Brain microvascular endothelial cell (primary cell): ENCODE measurements around the gene PSAP.
A peak's percentile ranks its signal among the peaks of the same experiment; 100 is the strongest.

Experiments used
- DNase-seq: peaks from one replicate; pipeline ENCODE4 v3.0.0-alpha.2; 2020
- H3K27ac ChIP-seq: fragments of 250-450 bp; sonication (Bioruptor Pico); 2 replicates; pipeline ENCODE4 v1.5.1; 2020; ENCODE audit warnings: mild to moderate bottlenecking, moderate library complexity
- H3K27me3 ChIP-seq: fragments of 250-450 bp; sonication (Bioruptor Pico); replicated peaks from 2 replicates; pipeline ENCODE4 v1.5.1; 2020; ENCODE audit warnings: mild to moderate bottlenecking
- H3K36me3 ChIP-seq: fragments of 250-450 bp; sonication (Bioruptor Pico); replicated peaks from 2 replicates; pipeline ENCODE4 v1.5.1; 2020; ENCODE audit warnings: mild to moderate bottlenecking
- H3K4me3 ChIP-seq: 2 replicates; pipeline ENCODE4 v1.5.1; 2011; ENCODE audit warnings: low read depth, mild to moderate bottlenecking, control low read depth, low read length, moderate library complexity
- in situ Hi-C: cut with HindIII; loops from 2 replicates; pipeline ENCODE4 v1.10.0; 2017; ENCODE audit warnings: low sequenced_read_pairs, low pct_ligation_motif_present
- TF ChIP-seq, protein P1 (sequence below): IDR thresholded peaks from 2 replicates; pipeline ENCODE4 v1.5.1; 2011; ENCODE audit warnings: low read depth, mild to moderate bottlenecking, moderate library complexity, low read length, control low read depth, inconsistent platforms; ENCODE audit errors: missing control alignments

PSAP gene

DNA sequence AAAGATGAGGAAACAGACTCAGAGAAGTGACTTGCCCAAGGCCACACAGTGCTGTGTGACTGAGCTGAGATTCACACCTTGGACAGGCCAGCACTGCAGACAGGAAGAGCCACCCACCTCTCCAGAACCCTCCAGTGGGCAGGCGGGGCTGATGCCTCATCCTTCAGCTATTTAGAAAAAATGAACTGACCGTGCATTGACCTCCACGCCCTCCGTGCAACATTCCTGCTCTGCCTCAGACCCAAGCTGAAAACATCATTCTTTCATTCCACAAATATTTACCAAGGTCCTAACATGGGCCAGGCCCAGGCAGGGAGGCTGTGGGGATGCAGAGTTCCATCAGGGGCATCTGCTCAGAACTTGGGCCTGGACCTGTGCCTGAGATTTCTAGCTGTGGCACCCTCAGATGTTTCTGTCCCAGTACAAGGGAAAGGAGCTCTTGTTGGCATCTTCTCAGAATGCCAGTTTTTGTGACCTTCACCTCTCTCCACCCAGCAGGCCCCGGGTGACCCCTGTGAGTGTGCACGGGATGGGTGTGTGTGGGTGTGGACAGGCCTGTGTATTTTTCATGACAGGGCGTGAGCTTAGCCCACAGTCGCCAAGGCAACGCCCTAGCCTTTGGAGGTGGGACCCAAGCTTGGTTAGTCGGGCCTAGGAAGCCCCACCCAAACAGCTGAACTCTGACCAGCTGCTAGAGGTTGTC, 84.2 kb downstream of the PSAP start:
- H3K27ac ChIP-seq, result peak overlapping the region; percentile 94
- DNase-seq, result peak; percentile 95
- H3K4me3 ChIP-seq, result no peak overlapping the region
- TF ChIP-seq, protein P1, sequence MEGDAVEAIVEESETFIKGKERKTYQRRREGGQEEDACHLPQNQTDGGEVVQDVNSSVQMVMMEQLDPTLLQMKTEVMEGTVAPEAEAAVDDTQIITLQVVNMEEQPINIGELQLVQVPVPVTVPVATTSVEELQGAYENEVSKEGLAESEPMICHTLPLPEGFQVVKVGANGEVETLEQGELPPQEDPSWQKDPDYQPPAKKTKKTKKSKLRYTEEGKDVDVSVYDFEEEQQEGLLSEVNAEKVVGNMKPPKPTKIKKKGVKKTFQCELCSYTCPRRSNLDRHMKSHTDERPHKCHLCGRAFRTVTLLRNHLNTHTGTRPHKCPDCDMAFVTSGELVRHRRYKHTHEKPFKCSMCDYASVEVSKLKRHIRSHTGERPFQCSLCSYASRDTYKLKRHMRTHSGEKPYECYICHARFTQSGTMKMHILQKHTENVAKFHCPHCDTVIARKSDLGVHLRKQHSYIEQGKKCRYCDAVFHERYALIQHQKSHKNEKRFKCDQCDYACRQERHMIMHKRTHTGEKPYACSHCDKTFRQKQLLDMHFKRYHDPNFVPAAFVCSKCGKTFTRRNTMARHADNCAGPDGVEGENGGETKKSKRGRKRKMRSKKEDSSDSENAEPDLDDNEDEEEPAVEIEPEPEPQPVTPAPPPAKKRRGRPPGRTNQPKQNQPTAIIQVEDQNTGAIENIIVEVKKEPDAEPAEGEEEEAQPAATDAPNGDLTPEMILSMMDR, result no peak
- in situ Hi-C loops, result no loop called here
- no peaks in the 10 kb centered on the region for H3K36me3 ChIP-seq
- H3K27me3 ChIP-seq, result no peaks in the 10 kb centered on the region
